HG03565 (cell line): ENCODE measurements around the gene BBS7.

Source experiments
- ATAC-seq: cut with Tn5 transposase; IDR thresholded peaks from one replicate; pipeline ENCODE4 v1.9.1; 2021; ENCODE audit warnings: mild to moderate bottlenecking, moderate library complexity; ENCODE audit not compliant: unreplicated experiment

The BBS7 gene

GRCh38 chr4:121829511-121829910, 40.8 kb downstream of the BBS7 start:
- ATAC-seq, result no peak

DNA sequence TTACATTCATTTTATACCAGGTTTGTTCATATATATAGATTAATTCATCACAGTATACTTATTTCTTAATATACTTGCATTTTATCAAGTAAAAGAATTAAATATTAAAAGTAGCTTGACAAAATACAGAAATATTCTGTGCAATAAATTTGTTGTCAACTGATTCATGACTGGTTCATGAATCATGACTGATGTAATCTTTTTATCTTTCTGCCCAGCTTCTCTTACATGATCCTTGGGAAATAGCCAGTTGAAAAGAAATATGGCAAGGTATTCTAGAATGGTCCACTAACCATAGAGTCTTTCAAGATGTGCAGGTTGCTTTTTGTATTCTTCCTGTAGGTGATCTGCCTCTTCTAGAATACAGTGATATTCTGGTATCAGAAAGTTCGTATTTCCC, 42.4 kb downstream of the BBS7 start:
- ATAC-seq, result no peak

DNA sequence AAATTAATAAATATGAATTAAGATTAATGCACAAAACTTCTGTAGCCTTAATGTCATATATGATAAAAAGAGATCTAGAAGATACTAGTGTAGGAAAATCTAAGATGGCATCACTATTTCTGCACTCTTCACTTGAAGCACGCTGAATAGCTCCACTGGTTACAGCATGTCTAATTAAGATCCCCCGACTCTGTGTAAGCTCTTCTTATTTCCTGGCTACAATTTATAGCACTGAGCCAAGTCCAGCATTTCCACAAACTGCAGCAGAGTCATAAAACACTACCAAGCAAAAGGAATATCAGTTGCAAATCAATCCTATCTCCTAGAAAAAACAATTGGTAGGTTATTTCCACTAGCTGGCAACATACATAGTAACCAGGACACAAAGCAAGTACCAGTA, 45.3 kb downstream of the BBS7 start:
- no peak for ATAC-seq

GRCh38 chr4:121824171-121824527, 46.1 kb downstream of the BBS7 start:
- no peak for ATAC-seq

DNA sequence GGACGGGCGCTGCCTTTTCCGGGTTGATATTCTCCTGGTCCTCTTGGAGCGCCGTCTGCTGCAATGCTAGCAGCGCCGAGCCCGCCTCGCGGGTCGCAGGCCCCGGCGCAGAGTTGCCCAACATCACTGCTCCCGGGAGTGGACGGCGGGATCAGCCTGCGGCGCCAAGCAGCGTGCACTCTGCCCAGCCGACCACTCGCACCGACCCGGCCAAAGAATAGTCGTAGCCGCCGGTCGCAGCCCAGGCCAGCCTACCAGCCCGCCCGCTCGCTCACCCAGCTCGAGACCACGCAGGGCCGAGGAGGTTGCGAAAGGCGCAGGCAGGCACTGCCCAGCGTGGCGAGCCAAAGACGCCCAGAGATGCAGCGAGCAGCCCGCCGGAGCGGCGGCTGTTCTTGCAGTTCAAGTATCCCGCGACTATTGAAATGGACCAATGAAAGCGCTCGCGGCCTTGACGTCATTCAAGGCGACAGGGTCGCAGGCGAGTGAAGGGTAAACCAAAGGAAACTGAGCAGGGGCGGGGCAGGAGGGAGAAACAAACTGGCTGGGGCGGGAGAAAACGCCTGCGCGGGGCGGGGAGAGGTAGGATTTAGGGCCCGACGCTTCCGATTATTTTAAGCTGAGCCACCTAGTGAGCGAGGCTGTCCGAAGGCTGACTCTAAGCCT, 46.6 kb downstream of the BBS7 start, which contains the start of gene CCNA2:
TSS of gene CCNA2 (minus strand) at position 379 of the 666 bp plus-strand sequence. CDS start at position 124, 255 bp downstream.
- peak; percentile 86 for ATAC-seq

DNA sequence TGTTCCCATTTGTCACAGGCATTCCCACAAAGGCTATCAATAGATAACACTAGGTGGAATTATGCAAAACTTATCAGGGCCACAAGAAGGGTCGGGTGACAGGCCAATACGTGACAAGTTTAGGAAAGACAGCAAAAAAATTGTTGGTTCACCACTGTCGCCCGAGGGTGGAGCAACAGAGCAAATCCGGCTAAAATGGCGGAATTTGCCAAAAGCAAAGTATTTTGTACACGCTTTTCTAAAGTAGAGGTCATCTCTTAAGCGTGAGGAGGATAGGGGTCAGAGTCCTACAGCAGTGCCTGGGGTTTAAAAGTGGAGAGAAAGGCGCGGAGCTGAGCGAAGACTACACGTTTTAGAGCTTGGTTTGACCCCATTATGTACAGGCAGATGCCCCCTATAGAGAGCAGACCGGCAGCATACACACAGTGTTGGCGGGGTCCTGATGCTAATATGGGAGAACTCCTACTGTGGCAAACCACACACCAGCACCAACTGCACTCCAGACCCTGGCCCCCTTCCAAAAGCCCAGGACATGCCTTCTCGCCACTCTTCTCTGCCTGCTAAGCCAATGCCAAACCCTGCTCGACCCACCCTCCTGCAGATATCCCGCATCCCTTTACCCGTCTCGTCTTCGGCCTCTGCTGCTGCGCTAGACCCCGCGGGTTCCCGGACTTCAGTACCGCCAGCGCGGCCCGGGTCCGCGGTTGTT, 47.3 kb downstream of the BBS7 start:
- peak; percentile 32 for ATAC-seq

DNA sequence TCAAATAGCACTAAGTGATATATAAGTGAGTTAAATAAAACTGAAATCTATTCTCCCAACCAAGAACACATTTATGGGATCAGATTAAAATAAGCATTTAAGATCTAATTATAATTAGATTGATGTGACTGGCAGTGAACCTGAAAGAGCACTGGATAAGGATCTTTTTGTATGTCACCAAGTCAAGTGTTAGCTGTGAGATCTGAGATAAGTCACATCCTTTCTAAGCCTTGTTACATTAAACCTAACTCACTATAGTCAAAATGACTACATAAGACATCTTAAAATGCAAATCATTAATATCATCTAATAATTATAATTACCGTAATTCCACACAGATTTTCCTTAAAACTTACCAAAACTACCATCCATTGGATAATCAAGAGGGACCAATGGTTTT, 48.2 kb downstream of the BBS7 start:
- no peak for ATAC-seq

DNA sequence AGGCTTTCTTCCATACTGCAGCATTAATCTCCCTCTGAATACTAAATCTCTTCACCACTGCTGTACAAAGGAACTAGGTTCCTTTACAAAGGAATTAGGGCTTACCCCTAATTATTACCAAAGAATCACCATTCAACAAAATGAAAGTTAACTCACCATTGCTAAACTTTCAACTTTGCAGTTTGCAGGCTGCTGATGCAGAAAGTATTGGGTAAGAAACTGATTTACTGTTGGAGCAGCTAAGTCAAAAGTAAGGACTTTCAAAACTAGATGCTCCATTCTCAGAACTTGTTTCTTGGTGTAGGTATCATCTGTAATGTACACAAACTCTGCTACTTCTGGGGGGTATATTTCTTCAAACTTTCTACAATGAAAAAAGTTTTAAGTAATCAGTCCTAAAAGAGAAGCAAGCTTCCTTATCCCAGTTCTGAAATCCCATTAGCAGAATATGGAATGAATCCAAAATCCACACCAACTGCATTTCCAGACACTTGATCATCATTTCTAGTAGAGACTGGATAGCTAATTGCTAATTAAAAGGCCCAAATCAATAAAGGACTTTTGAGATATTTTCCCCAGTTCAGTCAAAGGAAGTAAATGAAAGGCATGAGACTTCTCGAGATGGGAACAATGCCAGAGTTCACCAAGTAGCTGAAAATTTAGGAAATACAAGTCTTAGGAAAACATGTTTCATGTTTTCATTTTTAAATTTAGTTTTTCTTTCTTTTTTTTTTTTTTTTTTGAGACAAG, 50.9 kb downstream of the BBS7 start:
- no peak for ATAC-seq

GRCh38 chr4:121818215-121818614, 52.1 kb downstream of the BBS7 start:
- no peak for ATAC-seq

- ATAC-seq, result no peak
Measured at GRCh38 chr4:121817701-121818100, 52.6 kb downstream of the BBS7 start.

- no peak for ATAC-seq
Measured at GRCh38 chr4:121817006-121817405, 53.3 kb downstream of the BBS7 start.

DNA sequence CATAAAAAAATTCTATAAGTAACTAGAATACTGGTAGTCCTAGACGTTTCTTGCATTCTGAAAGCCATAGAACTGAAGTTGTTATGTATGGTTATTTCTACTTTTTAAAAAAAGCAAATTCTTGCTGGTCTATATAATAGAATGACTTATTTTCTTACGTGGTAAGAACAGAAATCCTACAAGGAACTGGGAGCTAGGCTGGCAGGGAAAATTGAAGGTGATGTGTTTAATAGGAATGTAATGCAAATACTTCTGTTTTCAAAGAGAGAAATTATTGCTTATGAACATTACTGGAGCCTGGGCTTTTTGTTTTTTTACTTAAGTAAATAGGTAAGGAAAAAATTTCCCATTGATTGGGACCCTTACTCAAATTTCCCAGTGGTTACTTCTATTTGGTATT, 55.5 kb downstream of the BBS7 start:
- ATAC-seq, result no peak

GRCh38 chr4:121811122-121811521, 59.2 kb downstream of the BBS7 start:
- ATAC-seq, result no peak

- no peak for ATAC-seq
Measured at GRCh38 chr4:121806411-121806810, 63.9 kb downstream of the BBS7 start.

- ATAC-seq, result peak; percentile 0
Measured at GRCh38 chr4:121801715-121802075, 68.6 kb downstream of the BBS7 start.

DNA sequence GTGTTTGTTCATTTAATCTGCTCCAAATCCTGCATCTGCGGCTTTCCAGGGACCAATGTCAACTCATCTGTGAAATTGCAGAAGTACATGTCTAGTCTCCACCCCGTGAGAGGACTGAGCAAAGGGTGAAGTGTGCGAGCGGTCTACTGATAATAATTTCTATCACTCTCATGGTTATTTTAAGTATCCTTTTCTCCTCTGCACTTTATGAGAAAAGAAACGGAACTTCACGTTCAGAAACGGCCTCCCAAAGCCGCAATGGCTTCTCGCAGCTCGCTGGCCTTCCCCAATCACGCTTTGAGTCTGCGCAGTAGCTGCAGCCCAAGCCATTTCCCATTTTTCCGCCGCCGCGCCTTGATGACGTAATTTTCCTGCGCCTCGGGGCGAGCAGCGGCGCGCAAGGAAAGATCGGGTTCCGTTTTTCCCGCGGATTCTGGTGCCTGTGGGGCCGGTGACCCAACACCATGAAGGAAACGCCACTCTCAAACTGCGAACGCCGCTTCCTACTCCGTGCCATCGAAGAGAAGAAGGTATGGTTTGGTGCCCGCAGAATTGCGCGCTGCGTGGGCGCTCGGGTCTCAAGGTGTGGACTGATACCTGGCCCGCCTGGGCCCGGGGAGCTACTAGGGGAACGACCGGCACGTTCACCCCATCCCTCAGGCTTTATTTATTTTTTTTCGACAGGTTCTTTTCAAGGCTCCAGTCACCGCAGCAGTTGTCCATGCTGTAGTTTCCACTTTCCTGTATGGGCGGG, 69.1 kb downstream of the BBS7 start, which contains the start of gene EXOSC9:
TSS of gene EXOSC9 (plus strand) at position 363 of the 754 bp plus-strand sequence. CDS start at position 465, 102 bp downstream.
- peak; percentile 70 for ATAC-seq

- peak; percentile 26 for ATAC-seq
Measured at GRCh38 chr4:121800638-121800960, 69.7 kb downstream of the BBS7 start.

DNA sequence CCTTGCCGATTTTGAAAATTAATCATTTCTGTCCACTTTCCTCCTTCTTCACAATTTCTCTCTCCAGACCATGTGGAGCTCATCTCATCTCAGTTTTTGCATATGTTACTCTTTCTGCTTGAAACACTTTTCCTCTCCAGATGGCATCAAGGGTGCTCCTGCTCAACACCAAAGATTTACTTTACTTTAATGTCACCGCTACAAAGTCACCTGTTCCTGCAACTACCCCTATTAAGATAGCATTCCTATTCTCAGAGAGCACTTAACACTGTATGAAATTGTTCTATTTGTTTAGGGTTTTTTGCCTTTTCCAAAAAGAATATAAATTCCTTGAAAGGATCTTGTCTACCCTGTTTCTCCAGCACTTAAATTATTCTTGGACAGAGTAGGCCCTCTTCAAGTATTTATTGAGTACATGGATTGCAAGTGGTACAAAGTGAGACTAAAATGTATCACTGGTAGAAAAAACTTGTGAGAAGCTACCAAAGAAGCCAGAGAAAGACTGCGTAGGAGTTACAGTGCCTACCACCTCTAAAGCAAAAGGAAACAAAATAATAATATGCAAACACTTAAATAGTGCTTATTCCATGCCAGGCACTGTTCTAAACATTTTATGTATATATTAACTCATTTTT, 70.3 kb downstream of the BBS7 start:
- no peak for ATAC-seq

GRCh38 chr4:121799208-121799823, 71.0 kb downstream of the BBS7 start:
- no peak for ATAC-seq

GRCh38 chr4:121796283-121796682, 74.0 kb downstream of the BBS7 start:
- no peak for ATAC-seq
